SK-N-SH treated with all-trans-retinoic acid at 6 μM for 48 hours (cell line): ENCODE measurements around the gene RMC1.

Experiments
- ATAC-seq: fragments of 200-7000 bp; cut with Tn5 transposase; 3 replicates; pipeline ENCODE4 v1.9.1; 2020; ENCODE audit warnings: mild to moderate bottlenecking, moderate library complexity
- ARNTL ChIP-seq: fragments of 450-650 bp; formaldehyde crosslinking; IDR thresholded peaks from 2 replicates; pipeline ENCODE4 v1.5.0; 2020; ENCODE audit warnings: low read depth, mild to moderate bottlenecking, moderate library complexity, borderline replicate concordance
- CSDC2 ChIP-seq: fragments of 250-450 bp; sonication (Bioruptor Pico); IDR thresholded peaks from 2 replicates; pipeline ENCODE4 v1.5.0; 2020; ENCODE audit warnings: mild to moderate bottlenecking, moderate library complexity
- ESRRG ChIP-seq: fragments of 250-450 bp; sonication (Bioruptor Pico); IDR thresholded peaks from 2 replicates; pipeline ENCODE4 v1.6.1; 2021; ENCODE audit warnings: mild to moderate bottlenecking
- GLIS3 ChIP-seq: fragments of 250-450 bp; sonication (Bioruptor Pico); IDR thresholded peaks from 2 replicates; pipeline ENCODE4 v1.5.0; 2020; ENCODE audit warnings: mild to moderate bottlenecking, moderate library complexity
- ISL1 ChIP-seq: fragments of 250-450 bp; sonication (Bioruptor Pico); IDR thresholded peaks from 2 replicates; pipeline ENCODE4 v2.1.2; 2022; ENCODE audit warnings: mild to moderate bottlenecking, moderate library complexity
- OSR1 ChIP-seq: fragments of 250-450 bp; sonication (Bioruptor Pico); IDR thresholded peaks from 2 replicates; pipeline ENCODE4 v1.8.0; 2022; ENCODE audit warnings: moderate library complexity, mild to moderate bottlenecking, inconsistent platforms
- PPARA ChIP-seq: fragments of 250-450 bp; sonication (Bioruptor Pico); IDR thresholded peaks from 2 replicates; pipeline ENCODE4 v1.5.0; 2020; ENCODE audit warnings: mild to moderate bottlenecking, borderline replicate concordance
- SNAI2 ChIP-seq: fragments of 250-450 bp; sonication (Bioruptor Pico); IDR thresholded peaks from 2 replicates; pipeline ENCODE4 v1.5.0; 2020; ENCODE audit warnings: mild to moderate bottlenecking, moderate library complexity
- TCF4 ChIP-seq: fragments of 250-450 bp; sonication (Bioruptor Pico); IDR thresholded peaks from 2 replicates; pipeline ENCODE4 v1.8.0; 2021; ENCODE audit warnings: mild to moderate bottlenecking, moderate library complexity, borderline replicate concordance
- TOX ChIP-seq: fragments of 250-450 bp; sonication (Bioruptor Pico); IDR thresholded peaks from 2 replicates; pipeline ENCODE4 v1.8.0; 2021; ENCODE audit warnings: mild to moderate bottlenecking, moderate library complexity, borderline replicate concordance
- ZC3H10 ChIP-seq: fragments of 250-450 bp; sonication (Bioruptor Pico); IDR thresholded peaks from 2 replicates; pipeline ENCODE4 v1.5.1; 2021; ENCODE audit warnings: mild to moderate bottlenecking, moderate library complexity
- ZFP3 ChIP-seq: fragments of 250-450 bp; sonication (Bioruptor Pico); IDR thresholded peaks from 2 replicates; pipeline ENCODE4 v1.5.0; 2020; ENCODE audit warnings: mild to moderate bottlenecking, moderate library complexity
- ZFP30 ChIP-seq: fragments of 450-650 bp; formaldehyde crosslinking; IDR thresholded peaks from 2 replicates; pipeline ENCODE4 v1.5.0; 2022; ENCODE audit warnings: mild to moderate bottlenecking, moderate library complexity
- ZNF565 ChIP-seq: fragments of 450-650 bp; formaldehyde crosslinking; conservative IDR thresholded peaks from 2 replicates; pipeline ENCODE4 v1.5.0; 2020; ENCODE audit warnings: low read depth, mild to moderate bottlenecking, moderate library complexity
- ZNF70 ChIP-seq: fragments of 450-650 bp; formaldehyde crosslinking; IDR thresholded peaks from 2 replicates; pipeline ENCODE4 v1.5.0; 2020; ENCODE audit warnings: mild to moderate bottlenecking, moderate library complexity
- TF ChIP-seq, protein P1 (sequence below): fragments of 250-450 bp; sonication (Bioruptor Pico); IDR thresholded peaks from 2 replicates; pipeline ENCODE4 v1.5.0; 2020; ENCODE audit warnings: mild to moderate bottlenecking, moderate library complexity
- TF ChIP-seq, protein P2 (sequence below): fragments of 250-450 bp; sonication (Bioruptor Pico); IDR thresholded peaks from 2 replicates; pipeline ENCODE4 v1.5.1; 2020; ENCODE audit warnings: low read depth, mild to moderate bottlenecking, moderate library complexity
- TF ChIP-seq, protein P3 (sequence below): fragments of 250-450 bp; sonication (Bioruptor Pico); IDR thresholded peaks from 2 replicates; pipeline ENCODE4 v1.5.1; 2021; ENCODE audit warnings: mild to moderate bottlenecking, moderate library complexity
- TF ChIP-seq, protein P4 (sequence below): fragments of 250-450 bp; sonication (Bioruptor Pico); IDR thresholded peaks from 2 replicates; pipeline ENCODE4 v1.8.0; 2020; ENCODE audit warnings: mild to moderate bottlenecking, moderate library complexity, borderline replicate concordance

The RMC1 gene

DNA sequence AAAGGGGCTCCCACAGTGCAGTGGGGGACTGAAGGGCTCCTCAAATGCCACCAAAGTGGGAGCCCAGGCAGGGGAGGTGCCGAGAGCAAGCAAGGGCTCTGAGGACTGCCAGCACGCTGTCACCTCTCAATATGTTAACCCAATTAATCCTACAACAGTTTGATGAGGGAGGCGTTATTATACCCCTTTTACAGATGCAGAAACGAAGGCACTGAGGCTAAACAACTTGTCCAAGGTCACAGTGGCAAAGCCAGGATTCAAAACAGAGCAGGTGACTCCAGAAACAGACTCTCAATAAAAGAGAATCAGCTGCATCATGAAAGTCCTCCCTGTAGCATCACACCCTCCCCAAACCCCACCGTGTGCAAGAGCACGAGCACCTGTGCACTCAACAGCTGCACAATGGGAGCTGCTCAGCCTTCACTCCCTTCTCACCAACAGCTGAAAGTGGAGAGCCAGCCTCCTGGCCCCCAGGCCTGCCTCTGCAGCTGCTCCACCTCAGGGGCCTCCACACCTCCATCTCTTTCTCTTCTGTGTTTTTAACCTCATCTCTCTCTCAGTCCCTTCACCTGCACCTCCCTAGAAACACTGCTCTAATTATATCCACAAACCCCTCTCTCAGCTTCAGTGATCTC, 74.9 kb downstream of the RMC1 start:
- ATAC-seq, result no peak
- no peak for TF ChIP-seq ZFP30 (CRISPR knock-in tag)
- TF ChIP-seq GLIS3 (CRISPR knock-in tag), result no peak
- no peak for TF ChIP-seq SNAI2 (CRISPR knock-in tag)
- TF ChIP-seq ESRRG (CRISPR knock-in tag), result no peak
- no peak for TF ChIP-seq ISL1 (CRISPR knock-in tag)
- no peak for TF ChIP-seq ZNF70 (CRISPR knock-in tag)
- TF ChIP-seq OSR1 (CRISPR knock-in tag), result no peak
- TF ChIP-seq ZC3H10 (CRISPR knock-in tag), result no peak
- no peak for TF ChIP-seq TCF4
- TF ChIP-seq ZFP3 (CRISPR knock-in tag), result no peak
- TF ChIP-seq, protein P1, sequence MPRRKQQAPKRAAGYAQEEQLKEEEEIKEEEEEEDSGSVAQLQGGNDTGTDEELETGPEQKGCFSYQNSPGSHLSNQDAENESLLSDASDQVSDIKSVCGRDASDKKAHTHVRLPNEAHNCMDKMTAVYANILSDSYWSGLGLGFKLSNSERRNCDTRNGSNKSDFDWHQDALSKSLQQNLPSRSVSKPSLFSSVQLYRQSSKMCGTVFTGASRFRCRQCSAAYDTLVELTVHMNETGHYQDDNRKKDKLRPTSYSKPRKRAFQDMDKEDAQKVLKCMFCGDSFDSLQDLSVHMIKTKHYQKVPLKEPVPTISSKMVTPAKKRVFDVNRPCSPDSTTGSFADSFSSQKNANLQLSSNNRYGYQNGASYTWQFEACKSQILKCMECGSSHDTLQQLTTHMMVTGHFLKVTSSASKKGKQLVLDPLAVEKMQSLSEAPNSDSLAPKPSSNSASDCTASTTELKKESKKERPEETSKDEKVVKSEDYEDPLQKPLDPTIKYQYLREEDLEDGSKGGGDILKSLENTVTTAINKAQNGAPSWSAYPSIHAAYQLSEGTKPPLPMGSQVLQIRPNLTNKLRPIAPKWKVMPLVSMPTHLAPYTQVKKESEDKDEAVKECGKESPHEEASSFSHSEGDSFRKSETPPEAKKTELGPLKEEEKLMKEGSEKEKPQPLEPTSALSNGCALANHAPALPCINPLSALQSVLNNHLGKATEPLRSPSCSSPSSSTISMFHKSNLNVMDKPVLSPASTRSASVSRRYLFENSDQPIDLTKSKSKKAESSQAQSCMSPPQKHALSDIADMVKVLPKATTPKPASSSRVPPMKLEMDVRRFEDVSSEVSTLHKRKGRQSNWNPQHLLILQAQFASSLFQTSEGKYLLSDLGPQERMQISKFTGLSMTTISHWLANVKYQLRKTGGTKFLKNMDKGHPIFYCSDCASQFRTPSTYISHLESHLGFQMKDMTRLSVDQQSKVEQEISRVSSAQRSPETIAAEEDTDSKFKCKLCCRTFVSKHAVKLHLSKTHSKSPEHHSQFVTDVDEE (CRISPR knock-in tag), result no peak
- TF ChIP-seq PPARA (CRISPR knock-in tag), result no peak
- TF ChIP-seq, protein P2, sequence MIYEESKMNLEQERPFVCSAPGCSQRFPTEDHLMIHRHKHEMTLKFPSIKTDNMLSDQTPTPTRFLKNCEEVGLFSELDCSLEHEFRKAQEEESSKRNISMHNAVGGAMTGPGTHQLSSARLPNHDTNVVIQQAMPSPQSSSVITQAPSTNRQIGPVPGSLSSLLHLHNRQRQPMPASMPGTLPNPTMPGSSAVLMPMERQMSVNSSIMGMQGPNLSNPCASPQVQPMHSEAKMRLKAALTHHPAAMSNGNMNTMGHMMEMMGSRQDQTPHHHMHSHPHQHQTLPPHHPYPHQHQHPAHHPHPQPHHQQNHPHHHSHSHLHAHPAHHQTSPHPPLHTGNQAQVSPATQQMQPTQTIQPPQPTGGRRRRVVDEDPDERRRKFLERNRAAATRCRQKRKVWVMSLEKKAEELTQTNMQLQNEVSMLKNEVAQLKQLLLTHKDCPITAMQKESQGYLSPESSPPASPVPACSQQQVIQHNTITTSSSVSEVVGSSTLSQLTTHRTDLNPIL (CRISPR knock-in tag), result no peak

DNA sequence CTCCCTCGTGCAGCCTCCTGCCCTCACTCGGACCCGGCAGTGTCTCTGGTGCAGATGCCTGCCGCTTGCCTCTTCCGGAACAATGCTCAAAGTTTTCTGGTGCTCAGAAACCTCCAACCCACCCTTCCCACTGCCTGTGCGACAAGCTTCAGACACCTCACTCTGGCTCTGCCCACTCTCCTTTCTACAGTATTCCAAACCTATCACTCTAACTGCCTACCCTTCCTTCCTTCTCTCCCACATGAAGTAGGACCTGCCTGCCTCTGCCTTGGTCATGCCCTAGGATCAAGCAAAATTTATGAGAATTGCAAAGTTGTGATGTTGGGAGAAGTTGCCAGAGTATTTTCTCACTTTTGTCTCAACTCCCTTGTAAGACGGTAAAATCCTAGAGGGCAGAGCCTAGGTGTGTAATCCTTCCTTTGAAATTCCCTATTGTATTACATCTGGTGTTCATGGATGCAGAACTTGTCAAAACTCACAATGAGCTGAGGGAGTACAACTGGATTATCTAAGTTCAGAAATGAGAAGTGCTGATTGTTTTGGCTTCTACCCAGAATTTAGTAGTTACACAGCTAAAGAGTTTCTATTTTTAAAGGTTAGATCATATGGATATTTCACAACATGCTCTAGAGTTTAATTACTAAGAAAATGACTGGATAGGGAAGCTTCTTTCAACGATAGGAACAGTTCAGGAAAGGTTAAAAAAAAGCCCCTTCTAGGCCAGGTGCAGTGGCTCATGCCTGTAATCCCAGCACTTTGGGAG, 75.8 kb downstream of the RMC1 start:
- TF ChIP-seq OSR1 (CRISPR knock-in tag), result no peak
- TF ChIP-seq CSDC2 (CRISPR knock-in tag), result no peak
- TF ChIP-seq PPARA (CRISPR knock-in tag), result no peak
- no peak for TF ChIP-seq ZNF565
- TF ChIP-seq SNAI2 (CRISPR knock-in tag), result no peak
- no peak for TF ChIP-seq TCF4
- no peak for TF ChIP-seq ZFP3 (CRISPR knock-in tag)
- no peak for TF ChIP-seq GLIS3 (CRISPR knock-in tag)
- TF ChIP-seq, protein P1 (CRISPR knock-in tag), result no peak
- TF ChIP-seq, protein P3, sequence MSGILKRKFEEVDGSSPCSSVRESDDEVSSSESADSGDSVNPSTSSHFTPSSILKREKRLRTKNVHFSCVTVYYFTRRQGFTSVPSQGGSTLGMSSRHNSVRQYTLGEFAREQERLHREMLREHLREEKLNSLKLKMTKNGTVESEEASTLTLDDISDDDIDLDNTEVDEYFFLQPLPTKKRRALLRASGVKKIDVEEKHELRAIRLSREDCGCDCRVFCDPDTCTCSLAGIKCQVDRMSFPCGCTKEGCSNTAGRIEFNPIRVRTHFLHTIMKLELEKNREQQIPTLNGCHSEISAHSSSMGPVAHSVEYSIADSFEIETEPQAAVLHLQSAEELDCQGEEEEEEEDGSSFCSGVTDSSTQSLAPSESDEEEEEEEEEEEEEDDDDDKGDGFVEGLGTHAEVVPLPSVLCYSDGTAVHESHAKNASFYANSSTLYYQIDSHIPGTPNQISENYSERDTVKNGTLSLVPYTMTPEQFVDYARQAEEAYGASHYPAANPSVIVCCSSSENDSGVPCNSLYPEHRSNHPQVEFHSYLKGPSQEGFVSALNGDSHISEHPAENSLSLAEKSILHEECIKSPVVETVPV (CRISPR knock-in tag), result no peak
- no peak for TF ChIP-seq TOX
- TF ChIP-seq ARNTL (CRISPR knock-in tag), result no peak
- TF ChIP-seq, protein P2 (CRISPR knock-in tag), result no peak
- TF ChIP-seq ZC3H10 (CRISPR knock-in tag), result no peak
- TF ChIP-seq, protein P4, sequence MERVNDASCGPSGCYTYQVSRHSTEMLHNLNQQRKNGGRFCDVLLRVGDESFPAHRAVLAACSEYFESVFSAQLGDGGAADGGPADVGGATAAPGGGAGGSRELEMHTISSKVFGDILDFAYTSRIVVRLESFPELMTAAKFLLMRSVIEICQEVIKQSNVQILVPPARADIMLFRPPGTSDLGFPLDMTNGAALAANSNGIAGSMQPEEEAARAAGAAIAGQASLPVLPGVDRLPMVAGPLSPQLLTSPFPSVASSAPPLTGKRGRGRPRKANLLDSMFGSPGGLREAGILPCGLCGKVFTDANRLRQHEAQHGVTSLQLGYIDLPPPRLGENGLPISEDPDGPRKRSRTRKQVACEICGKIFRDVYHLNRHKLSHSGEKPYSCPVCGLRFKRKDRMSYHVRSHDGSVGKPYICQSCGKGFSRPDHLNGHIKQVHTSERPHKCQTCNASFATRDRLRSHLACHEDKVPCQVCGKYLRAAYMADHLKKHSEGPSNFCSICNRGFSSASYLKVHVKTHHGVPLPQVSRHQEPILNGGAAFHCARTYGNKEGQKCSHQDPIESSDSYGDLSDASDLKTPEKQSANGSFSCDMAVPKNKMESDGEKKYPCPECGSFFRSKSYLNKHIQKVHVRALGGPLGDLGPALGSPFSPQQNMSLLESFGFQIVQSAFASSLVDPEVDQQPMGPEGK (CRISPR knock-in tag), result no peak
- ATAC-seq, result no peak
